ENCODE data around the gene PSAP. TPM values are rescaled to one million over a fixed set of nuclear protein-coding genes. Genes with fewer than 3 reads are reported as not detected.
A peak's percentile ranks its signal among the peaks of the same experiment; 100 is the strongest.

PSAP gene
- total RNA-seq, 1 donor from 2014 or later, result 676 TPM

DNA sequence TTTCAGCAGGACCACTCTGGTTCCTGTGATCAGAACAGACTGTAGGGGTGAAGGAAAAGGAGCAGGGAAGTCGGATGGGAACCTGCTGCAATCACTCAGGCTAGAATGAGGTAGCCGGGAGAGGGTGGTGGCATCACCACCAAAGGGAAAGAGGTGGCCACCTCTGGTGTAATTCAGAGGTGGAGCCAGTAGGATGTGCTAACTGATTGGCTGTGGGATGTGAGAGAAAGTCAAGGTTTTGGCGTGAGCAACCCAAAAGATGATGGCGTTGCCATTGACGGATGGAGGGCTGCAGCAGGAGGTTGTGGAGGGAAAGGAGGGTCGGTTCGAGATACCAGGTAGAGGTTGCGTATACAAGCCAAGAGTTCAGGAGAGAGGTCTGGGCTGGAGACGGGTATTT is 70.3 kb downstream of the PSAP start:
- no peaks in the 10 kb centered on the region for H3K36me3 Mint-ChIP-seq (ENCODE audit: low read depth, unreplicated experiment)
- no peaks in the 10 kb centered on the region for H3K9me3 Mint-ChIP-seq (ENCODE audit: unreplicated experiment)
- H3K4me3 Mint-ChIP-seq (ENCODE audit: unreplicated experiment), result no peak overlapping the region
- DNase-seq (ENCODE audit: low spot score), result no peak
- H3K4me1 Mint-ChIP-seq (ENCODE audit: unreplicated experiment), result peaks cover 27% of the 10 kb centered on the region
- no peak overlapping the region for H3K27ac Mint-ChIP-seq (ENCODE audit: unreplicated experiment)
- peaks cover 14% of the 10 kb centered on the region for H3K27me3 Mint-ChIP-seq (ENCODE audit: unreplicated experiment)
- TF ChIP-seq, protein P1, sequence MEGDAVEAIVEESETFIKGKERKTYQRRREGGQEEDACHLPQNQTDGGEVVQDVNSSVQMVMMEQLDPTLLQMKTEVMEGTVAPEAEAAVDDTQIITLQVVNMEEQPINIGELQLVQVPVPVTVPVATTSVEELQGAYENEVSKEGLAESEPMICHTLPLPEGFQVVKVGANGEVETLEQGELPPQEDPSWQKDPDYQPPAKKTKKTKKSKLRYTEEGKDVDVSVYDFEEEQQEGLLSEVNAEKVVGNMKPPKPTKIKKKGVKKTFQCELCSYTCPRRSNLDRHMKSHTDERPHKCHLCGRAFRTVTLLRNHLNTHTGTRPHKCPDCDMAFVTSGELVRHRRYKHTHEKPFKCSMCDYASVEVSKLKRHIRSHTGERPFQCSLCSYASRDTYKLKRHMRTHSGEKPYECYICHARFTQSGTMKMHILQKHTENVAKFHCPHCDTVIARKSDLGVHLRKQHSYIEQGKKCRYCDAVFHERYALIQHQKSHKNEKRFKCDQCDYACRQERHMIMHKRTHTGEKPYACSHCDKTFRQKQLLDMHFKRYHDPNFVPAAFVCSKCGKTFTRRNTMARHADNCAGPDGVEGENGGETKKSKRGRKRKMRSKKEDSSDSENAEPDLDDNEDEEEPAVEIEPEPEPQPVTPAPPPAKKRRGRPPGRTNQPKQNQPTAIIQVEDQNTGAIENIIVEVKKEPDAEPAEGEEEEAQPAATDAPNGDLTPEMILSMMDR (IDR thresholded peaks at IDR 0.05; ENCODE audit: unreplicated experiment), result no peak

DNA sequence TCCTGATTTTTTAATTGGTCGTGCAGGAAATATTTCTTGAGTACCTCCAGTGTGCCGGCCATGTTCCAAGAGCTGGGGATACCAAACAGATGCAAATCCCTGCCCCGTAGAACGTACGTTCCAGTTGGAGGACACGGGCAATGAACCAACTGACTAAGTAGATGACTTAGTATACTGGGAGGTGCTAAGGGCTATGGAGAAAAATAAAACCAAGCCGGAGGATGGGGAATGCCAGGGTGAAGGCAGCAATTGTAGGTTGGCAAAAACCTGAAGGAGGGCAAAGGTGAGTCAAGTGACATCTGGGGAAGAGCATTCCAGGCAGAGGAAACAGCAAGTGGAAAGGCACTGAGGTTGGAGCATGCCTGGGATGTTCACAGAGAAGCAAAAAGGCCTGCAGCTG is 70.9 kb downstream of the PSAP start:
- no peaks in the 10 kb centered on the region for H3K9me3 Mint-ChIP-seq (ENCODE audit: unreplicated experiment)
- peaks cover 32% of the 10 kb centered on the region for H3K4me1 Mint-ChIP-seq (ENCODE audit: unreplicated experiment)
- DNase-seq (ENCODE audit: low spot score), result no peak
- H3K4me3 Mint-ChIP-seq (ENCODE audit: unreplicated experiment), result no peak overlapping the region
- no peaks in the 10 kb centered on the region for H3K36me3 Mint-ChIP-seq (ENCODE audit: low read depth, unreplicated experiment)
- TF ChIP-seq, protein P1 (IDR thresholded peaks at IDR 0.05; ENCODE audit: unreplicated experiment), result no peak
- H3K27me3 Mint-ChIP-seq (ENCODE audit: unreplicated experiment), result peaks cover 14% of the 10 kb centered on the region
- H3K27ac Mint-ChIP-seq (ENCODE audit: unreplicated experiment), result no peak overlapping the region

DNA sequence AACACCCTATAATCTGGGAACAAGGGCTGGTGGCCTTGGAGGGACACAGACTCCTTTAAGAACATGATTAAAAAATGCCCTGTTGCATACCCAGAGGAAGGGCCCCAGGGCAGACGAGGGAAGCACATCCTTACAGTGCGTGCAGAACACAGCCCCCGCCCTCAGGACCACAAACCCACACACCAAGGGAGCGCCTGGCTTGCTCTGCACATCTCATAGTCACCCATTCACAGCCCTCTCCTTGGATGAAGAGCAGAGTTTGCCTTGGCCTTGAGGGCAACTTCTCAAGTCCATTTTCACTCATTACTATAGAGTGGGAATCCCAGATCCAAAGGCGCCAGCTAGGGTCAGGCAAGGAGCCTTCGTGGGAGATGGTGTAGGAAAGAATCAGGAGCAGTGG is 71.4 kb downstream of the PSAP start:
- Mint-ChIP-seq H3K36me3 (ENCODE audit: low read depth, unreplicated experiment) (no peaks in the 10 kb centered on the region), H3K27ac (ENCODE audit: unreplicated experiment) (no peak overlapping the region)

DNA sequence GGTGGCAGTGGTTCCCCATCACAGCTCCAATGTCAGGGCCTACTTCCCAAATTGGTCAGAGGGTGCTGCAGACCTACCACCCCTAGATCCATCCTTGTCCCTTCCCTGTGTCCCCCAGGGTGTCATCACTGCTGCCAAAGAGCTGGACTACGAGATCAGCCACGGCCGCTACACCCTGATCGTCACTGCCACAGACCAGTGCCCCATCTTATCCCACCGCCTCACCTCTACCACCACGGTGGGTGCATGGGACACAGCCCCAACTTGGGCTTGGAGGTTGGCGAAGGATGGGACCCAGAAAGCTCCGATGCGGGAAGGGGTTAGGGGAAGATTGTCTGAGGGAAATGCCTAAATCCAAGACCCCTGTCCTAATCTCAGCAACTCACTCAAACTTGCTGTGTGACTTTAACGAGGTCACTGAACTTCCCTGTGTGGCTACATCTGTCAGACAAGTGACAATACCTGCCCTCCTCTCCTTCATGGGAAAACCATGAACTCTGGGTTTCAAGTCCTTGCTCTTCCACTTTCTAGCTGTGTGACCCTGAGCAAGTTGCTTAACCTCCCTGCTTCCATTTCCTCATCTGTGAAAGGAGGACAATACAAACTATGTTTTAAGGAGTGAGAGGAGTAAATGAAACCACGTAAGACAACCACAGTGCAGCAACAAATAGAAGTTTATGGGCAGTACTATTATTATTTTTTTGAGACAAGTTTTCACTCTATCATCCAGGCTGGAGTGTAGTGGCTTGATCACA is 72.8 kb downstream of the PSAP start:
- Mint-ChIP-seq H3K36me3 (ENCODE audit: low read depth, unreplicated experiment) (no peaks in the 10 kb centered on the region), H3K27ac (ENCODE audit: unreplicated experiment) (no peak overlapping the region), H3K4me1 (ENCODE audit: unreplicated experiment) (peaks cover 36% of the 10 kb centered on the region), H3K27me3 (ENCODE audit: unreplicated experiment) (peaks cover 20% of the 10 kb centered on the region), H3K4me3 (ENCODE audit: unreplicated experiment) (no peak overlapping the region), H3K9me3 (ENCODE audit: unreplicated experiment) (no peaks in the 10 kb centered on the region)
- TF ChIP-seq, protein P1 (IDR thresholded peaks at IDR 0.05; ENCODE audit: unreplicated experiment), result no peak
- no peak for DNase-seq (ENCODE audit: low spot score)

More for the DNA sequence above, 71.4 kb downstream of the PSAP start:
- peaks cover 14% of the 10 kb centered on the region for H3K27me3 Mint-ChIP-seq (ENCODE audit: unreplicated experiment)
- no peaks in the 10 kb centered on the region for H3K9me3 Mint-ChIP-seq (ENCODE audit: unreplicated experiment)
- H3K4me1 Mint-ChIP-seq (ENCODE audit: unreplicated experiment), result peaks cover 32% of the 10 kb centered on the region
- TF ChIP-seq, protein P1 (IDR thresholded peaks at IDR 0.05; ENCODE audit: unreplicated experiment), result no peak
- no peak overlapping the region for H3K4me3 Mint-ChIP-seq (ENCODE audit: unreplicated experiment)
- no peak for DNase-seq (ENCODE audit: low spot score)

DNA sequence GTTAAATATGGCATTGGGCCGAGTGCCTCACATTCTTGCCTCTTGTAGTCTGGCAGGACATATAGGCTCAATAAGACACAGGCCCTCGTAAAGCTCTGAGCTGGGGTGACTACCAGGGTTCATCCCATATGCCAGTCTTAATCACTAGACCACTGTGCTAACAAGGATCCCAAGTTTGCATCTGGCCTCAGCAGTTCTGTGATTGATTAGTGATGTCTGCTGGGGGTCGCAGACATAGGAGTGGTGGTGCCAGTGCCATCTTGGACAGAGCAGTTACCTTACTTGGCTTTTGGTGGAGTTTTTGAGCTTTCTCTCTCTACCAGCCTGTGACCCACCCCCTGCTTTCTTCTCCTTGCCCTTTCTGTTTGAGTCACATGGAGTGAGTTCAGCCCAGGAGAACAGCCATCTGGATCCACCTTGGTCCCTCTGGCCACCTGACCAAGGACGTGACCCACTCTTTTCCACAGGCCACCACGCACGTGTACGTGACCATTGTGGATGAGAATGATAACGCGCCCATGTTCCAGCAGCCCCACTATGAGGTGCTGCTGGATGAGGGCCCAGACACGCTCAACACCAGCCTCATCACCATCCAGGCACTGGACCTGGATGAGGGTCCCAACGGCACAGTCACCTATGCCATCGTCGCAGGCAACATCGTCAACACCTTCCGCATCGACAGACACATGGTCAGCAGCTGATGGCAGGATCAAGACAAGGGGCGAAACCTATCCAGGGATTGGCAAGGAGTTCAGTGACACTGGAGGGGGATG is 73.7 kb downstream of the PSAP start:
- Mint-ChIP-seq H3K27me3 (ENCODE audit: unreplicated experiment) (peaks cover 19% of the 10 kb centered on the region), H3K36me3 (ENCODE audit: low read depth, unreplicated experiment) (no peaks in the 10 kb centered on the region), H3K27ac (ENCODE audit: unreplicated experiment) (peak overlapping the region; percentile 57), H3K4me1 (ENCODE audit: unreplicated experiment) (peaks cover 29% of the 10 kb centered on the region), H3K4me3 (ENCODE audit: unreplicated experiment) (no peak overlapping the region), H3K9me3 (ENCODE audit: unreplicated experiment) (no peaks in the 10 kb centered on the region)
- TF ChIP-seq, protein P1 (IDR thresholded peaks at IDR 0.05; ENCODE audit: unreplicated experiment), result no peak
- DNase-seq (ENCODE audit: low spot score), result no peak

All from endothelial cell (in vitro differentiated cells).